Cardiac muscle cell (in vitro differentiated cells and primary cell): ENCODE measurements around the gene TERB2. TPM values are rescaled to one million over a fixed set of nuclear protein-coding genes. Genes with fewer than 3 reads are reported as not detected.
"Not testable (repeated sequence)": the region's sequence is repeated elsewhere in the genome, so short reads cannot be mapped to it uniquely, and the experiment has no call there.

ENCODE experiments used
- DNase-seq, 2 donors: peaks; one replicate each; pipeline versions ENCODE4 v3.0.0 to v3.0.0-alpha.2; 2010 to 2017; ENCODE audit warnings: low read depth in 1 of 2, low spot score in 1 of 2
- H3K27ac ChIP-seq: fragments of 200-600 bp; sonication (generic); 2 replicates; pipeline ENCODE4 v1.5.1; 2016
- H3K27me3 ChIP-seq: fragments of 200-600 bp; sonication (generic); 2 replicates; pipeline ENCODE4 v1.6.0; 2016; ENCODE audit warnings: control low read depth
- H3K36me3 ChIP-seq: fragments of 200-600 bp; sonication (generic); 2 replicates; pipeline ENCODE4 v1.5.1; 2016; ENCODE audit warnings: control low read depth
- H3K4me1 ChIP-seq: fragments of 200-600 bp; sonication (generic); 2 replicates; pipeline ENCODE4 v1.8.1; 2017; ENCODE audit warnings: low read depth, mild to moderate bottlenecking, mixed run types
- H3K4me3 ChIP-seq: fragments of 200-600 bp; sonication (generic); 2 replicates; pipeline ENCODE4 v1.5.1; 2016; ENCODE audit warnings: mild to moderate bottlenecking
- H3K9me3 ChIP-seq: fragments of 200-600 bp; sonication (generic); 2 replicates; pipeline ENCODE4 v1.5.1; 2017; ENCODE audit warnings: low read depth, mild to moderate bottlenecking, control low read depth
- CTCF ChIP-seq: IDR thresholded peaks from 2 replicates; pipeline ENCODE4 v1.5.1; 2012; ENCODE audit warnings: low read depth, mild to moderate bottlenecking, low read length
- polyA plus RNA-seq: library from polyadenylated mRNA; unstranded; fragments of >200 nt; fragmentation: Nextera tagmentation; extraction: Ambion mirVana; gene quantifications from 2 replicates; pipeline ENCODE4 v1.2.1, GENCODE V29; 2016
- total RNA-seq: library from RNA; depleted of rRNA; stranded (reverse); fragments of >200 nt; gene quantifications from 2 replicates; pipeline ENCODE4 v1.2.3, GENCODE V29; 2016

Gene TERB2
- total and polyA plus RNA-seq, 2 experiments from 2014 or later: not detected

GRCh38 chr15:45021348-45021747, 64.9 kb downstream of the TERB2 start:
- no peak for TF ChIP-seq CTCF
- H3K27ac ChIP-seq: no peak overlapping the region
- H3K36me3 ChIP-seq: no peaks in the 10 kb centered on the region
- peaks cover 7% of the 10 kb centered on the region for H3K4me1 ChIP-seq
- no peak overlapping the region for H3K4me3 ChIP-seq
- no peaks in the 10 kb centered on the region for H3K27me3 ChIP-seq
- no peaks in the 10 kb centered on the region for H3K9me3 ChIP-seq
- DNase-seq: no peak

GRCh38 chr15:45022871-45023658, 66.6 kb downstream of the TERB2 start, which contains the start of gene SORD:
TSS of gene SORD (plus strand) at chr15:45023195. CDS start at chr15:45023284, 89 bp downstream.
- Histone ChIP-seq H3K4me1 (peaks cover 24% of the 10 kb centered on the region), H3K36me3 (no peaks in the 10 kb centered on the region), H3K9me3 (no peaks in the 10 kb centered on the region), H3K4me3 (peak within 1 kb of the TSS; percentile 55), H3K27me3 (no peaks in the 10 kb centered on the region), H3K27ac (peak within 1 kb of the TSS; percentile 69)
- no peak for TF ChIP-seq CTCF
- peak; percentile 89 to 97 for DNase-seq

GRCh38 chr15:45023659-45024225, 67.3 kb downstream of the TERB2 start:
- Histone ChIP-seq H3K4me3 (peak overlapping the region; percentile 55), H3K4me1 (peaks cover 31% of the 10 kb centered on the region), H3K36me3 (no peaks in the 10 kb centered on the region), H3K27ac (peak overlapping the region; percentile 69), H3K9me3 (no peaks in the 10 kb centered on the region), H3K27me3 (no peaks in the 10 kb centered on the region)
- peak; percentile 1 to 2 for DNase-seq
- no peak for TF ChIP-seq CTCF

- not testable (repeated sequence) for H3K36me3 ChIP-seq, H3K9me3 ChIP-seq, H3K4me3 ChIP-seq, H3K27ac ChIP-seq, DNase-seq, H3K27me3 ChIP-seq
- H3K4me1 ChIP-seq: peaks cover 31% of the 10 kb centered on the region
Measured at GRCh38 chr15:45024649-45025048, 68.2 kb downstream of the TERB2 start.

- not testable (repeated sequence) for H3K9me3 ChIP-seq, H3K4me3 ChIP-seq, H3K27me3 ChIP-seq, H3K36me3 ChIP-seq, H3K27ac ChIP-seq, DNase-seq
- H3K4me1 ChIP-seq: peaks cover 31% of the 10 kb centered on the region
Measured at GRCh38 chr15:45025627-45026026, 69.1 kb downstream of the TERB2 start.

GRCh38 chr15:45026651-45027190, 70.2 kb downstream of the TERB2 start:
- no peaks in the 10 kb centered on the region for H3K27me3 ChIP-seq
- H3K9me3 ChIP-seq: no peaks in the 10 kb centered on the region
- DNase-seq: peak in 1 of 2 donors; percentile 69

More at GRCh38 chr15:45026651-45027190, 70.2 kb downstream of the TERB2 start:
- peak overlapping the region; percentile 1 for H3K4me3 ChIP-seq
- peaks cover 31% of the 10 kb centered on the region for H3K4me1 ChIP-seq
- peak overlapping the region; percentile 92 for H3K27ac ChIP-seq
- no peak for TF ChIP-seq CTCF
- no peaks in the 10 kb centered on the region for H3K36me3 ChIP-seq
